SK-N-SH treated with all-trans-retinoic acid at 6 μM for 48 hours (cell line): ENCODE measurements around the gene PCDHGB2.

ENCODE experiments used
- PPARA ChIP-seq: fragments of 250-450 bp; sonication (Bioruptor Pico); IDR thresholded peaks from 2 replicates; pipeline ENCODE4 v1.5.0; 2020; ENCODE audit warnings: mild to moderate bottlenecking, borderline replicate concordance
- ZFP3 ChIP-seq: fragments of 250-450 bp; sonication (Bioruptor Pico); IDR thresholded peaks from 2 replicates; pipeline ENCODE4 v1.5.0; 2020; ENCODE audit warnings: mild to moderate bottlenecking, moderate library complexity
- ZNF70 ChIP-seq: fragments of 450-650 bp; formaldehyde crosslinking; IDR thresholded peaks from 2 replicates; pipeline ENCODE4 v1.5.0; 2020; ENCODE audit warnings: mild to moderate bottlenecking, moderate library complexity

DNA sequence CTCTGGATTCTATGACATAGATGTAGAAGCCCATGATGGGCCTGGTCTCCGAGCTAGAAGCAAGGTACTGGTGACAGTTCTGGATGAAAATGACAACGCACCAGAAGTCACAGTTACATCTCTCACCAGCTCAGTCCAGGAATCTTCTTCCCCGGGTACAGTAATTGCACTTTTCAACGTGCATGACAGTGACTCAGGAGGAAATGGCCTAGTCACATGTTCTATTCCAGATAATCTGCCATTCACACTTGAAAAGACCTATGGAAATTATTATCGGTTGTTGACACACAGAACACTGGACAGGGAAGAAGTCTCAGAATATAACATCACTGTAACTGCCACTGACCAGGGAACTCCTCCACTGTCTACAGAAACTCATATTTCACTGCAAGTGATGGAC lies 3.7 kb upstream of the PCDHGB2 start:
- TF ChIP-seq ZNF70 (CRISPR knock-in tag) = no peak
- TF ChIP-seq PPARA (CRISPR knock-in tag) = no peak
- TF ChIP-seq ZFP3 (CRISPR knock-in tag) = no peak
